Activated T-helper 17 cell treated with anti-CD3 and anti-CD28 coated beads, Interleukin-2, amount 50 U/mL, for 72 hours (primary cell): ENCODE measurements around the gene SDK2. TPM values are rescaled to one million over a fixed set of nuclear protein-coding genes. Genes with fewer than 3 reads are reported as not detected.

ENCODE experiments used
- ATAC-seq: fragments of 150-1000 bp; cut with Tn5 transposase; replicated peaks from 2 replicates; pipeline ENCODE4 v1.10.0; 2021; ENCODE audit warnings: mild to moderate bottlenecking, moderate library complexity
- H3K27ac Mint-ChIP-seq: one replicate; pipeline ENCODE4 v1.8.0; 2022; ENCODE audit warnings: mixed read lengths
- H3K27me3 Mint-ChIP-seq: one replicate; pipeline ENCODE4 v1.8.0; 2022; ENCODE audit warnings: mixed read lengths
- H3K36me3 Mint-ChIP-seq: one replicate; pipeline ENCODE4 v1.8.0; 2022; ENCODE audit warnings: low read depth, mild to moderate bottlenecking, mixed read lengths
- H3K4me1 Mint-ChIP-seq: one replicate; pipeline ENCODE4 v1.8.0; 2022; ENCODE audit warnings: mixed read lengths
- H3K4me3 Mint-ChIP-seq: one replicate; pipeline ENCODE4 v1.8.0; 2022; ENCODE audit warnings: mild to moderate bottlenecking, mixed read lengths
- H3K9me3 Mint-ChIP-seq: one replicate; pipeline ENCODE4 v1.8.0; 2022; ENCODE audit warnings: mixed read lengths
- total RNA-seq, 2 donors: library from RNA; stranded (reverse); gene quantifications; one replicate each; pipeline ENCODE4 v1.2.3, GENCODE V29; 2022

SDK2 gene
- total RNA-seq, 2 donors from 2014 or later = 0.19 to 0.26 TPM

- no peak for ATAC-seq
- Mint-ChIP-seq H3K27me3 (no peaks in the 10 kb centered on the region), H3K4me1 (no peaks in the 10 kb centered on the region), H3K9me3 (peaks cover 4% of the 10 kb centered on the region), H3K4me3 (no peak overlapping the region), H3K27ac (no peak overlapping the region), H3K36me3 (no peaks in the 10 kb centered on the region)
Observed at GRCh38 chr17:73616873-73617404, 27.3 kb downstream of the SDK2 start.

DNA sequence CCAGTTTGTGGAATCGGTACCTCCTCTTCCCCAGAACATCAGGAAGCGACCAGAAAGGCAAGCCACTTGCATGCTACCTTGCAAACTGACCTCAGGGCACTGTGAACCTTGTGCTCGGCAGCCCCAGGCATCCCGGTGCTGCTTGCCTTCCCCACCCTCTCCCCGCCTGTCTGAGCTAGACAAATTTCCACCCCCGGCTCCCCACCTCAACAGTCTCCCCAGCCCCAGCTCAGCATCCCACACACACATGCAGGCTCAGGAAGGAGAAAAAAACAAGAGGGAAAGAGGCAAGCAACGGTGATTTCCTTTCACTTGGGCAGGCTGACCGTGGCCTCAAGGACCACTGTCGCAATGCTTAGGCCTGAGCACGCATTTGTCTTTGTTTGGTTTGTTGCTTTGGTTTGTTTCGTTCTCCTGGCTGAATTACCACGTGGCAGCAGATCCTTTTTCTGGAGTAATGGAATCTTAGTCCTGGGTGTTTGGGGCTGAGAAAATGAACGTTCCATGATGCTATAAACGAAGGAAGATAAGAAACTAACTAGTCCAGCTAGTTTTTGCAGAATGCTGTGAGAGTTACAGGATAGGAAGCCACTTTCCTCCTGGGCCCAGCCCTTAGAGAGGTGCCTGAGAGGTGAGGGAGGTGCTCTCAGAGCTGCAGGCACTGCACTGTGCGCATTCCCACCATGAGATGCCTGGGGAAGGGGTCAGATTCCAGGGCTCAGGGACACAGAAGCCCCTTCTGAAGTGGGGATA is 27.9 kb downstream of the SDK2 start:
- Mint-ChIP-seq H3K4me3 (no peak overlapping the region), H3K27ac (no peak overlapping the region), H3K4me1 (no peaks in the 10 kb centered on the region), H3K27me3 (no peaks in the 10 kb centered on the region), H3K9me3 (peaks cover 4% of the 10 kb centered on the region), H3K36me3 (no peaks in the 10 kb centered on the region)
- ATAC-seq = no peak

GRCh38 chr17:73614256-73614655 is 30.0 kb downstream of the SDK2 start:
- no peak for ATAC-seq
- no peak overlapping the region for H3K27ac Mint-ChIP-seq
- H3K27me3 Mint-ChIP-seq = peaks cover 3% of the 10 kb centered on the region
- peaks cover 1% of the 10 kb centered on the region for H3K9me3 Mint-ChIP-seq
- no peaks in the 10 kb centered on the region for H3K4me1 Mint-ChIP-seq
- no peaks in the 10 kb centered on the region for H3K36me3 Mint-ChIP-seq
- no peak overlapping the region for H3K4me3 Mint-ChIP-seq

GRCh38 chr17:73613271-73614233 is 30.7 kb downstream of the SDK2 start:
- no peaks in the 10 kb centered on the region for H3K4me1 Mint-ChIP-seq
- peaks cover 9% of the 10 kb centered on the region for H3K27me3 Mint-ChIP-seq
- H3K36me3 Mint-ChIP-seq = no peaks in the 10 kb centered on the region
- no peak overlapping the region for H3K27ac Mint-ChIP-seq
- H3K4me3 Mint-ChIP-seq = no peak overlapping the region
- no peaks in the 10 kb centered on the region for H3K9me3 Mint-ChIP-seq
- no peak for ATAC-seq

- Mint-ChIP-seq H3K4me1 (no peaks in the 10 kb centered on the region), H3K27ac (no peak overlapping the region), H3K9me3 (no peaks in the 10 kb centered on the region), H3K4me3 (no peak overlapping the region), H3K36me3 (no peaks in the 10 kb centered on the region), H3K27me3 (peaks cover 9% of the 10 kb centered on the region)
- ATAC-seq = no peak
Observed at GRCh38 chr17:73612031-73612472, 32.2 kb downstream of the SDK2 start.

DNA sequence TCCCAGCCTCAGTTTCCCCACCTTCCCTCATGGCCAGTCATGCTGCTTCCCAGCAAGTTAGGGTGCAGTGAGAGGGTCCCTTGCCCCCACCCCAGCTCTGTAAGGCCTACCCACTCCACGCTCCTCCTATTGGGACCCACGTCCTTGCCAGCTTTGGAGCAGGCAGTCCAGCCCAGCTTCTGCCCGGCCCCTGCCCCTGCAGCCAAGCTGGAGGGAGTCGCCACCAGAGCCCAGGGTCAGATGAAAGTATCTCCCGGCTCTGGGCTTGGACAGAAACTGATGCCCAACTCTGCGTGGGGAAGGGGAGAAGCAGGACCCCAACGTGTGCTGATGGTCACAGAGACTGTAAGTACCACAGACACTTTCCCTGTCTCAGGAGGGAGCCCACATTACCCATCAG is 32.6 kb downstream of the SDK2 start:
- Mint-ChIP-seq H3K9me3 (no peaks in the 10 kb centered on the region), H3K27me3 (peaks cover 9% of the 10 kb centered on the region), H3K36me3 (no peaks in the 10 kb centered on the region), H3K4me3 (no peak overlapping the region), H3K4me1 (no peaks in the 10 kb centered on the region), H3K27ac (no peak overlapping the region)
- ATAC-seq = no peak

GRCh38 chr17:73610331-73610911 is 33.8 kb downstream of the SDK2 start:
- Mint-ChIP-seq H3K36me3 (no peaks in the 10 kb centered on the region), H3K4me3 (no peak overlapping the region)

GRCh38 chr17:73609758-73610157 is 34.5 kb downstream of the SDK2 start:
- H3K27ac Mint-ChIP-seq = no peak overlapping the region
- H3K36me3 Mint-ChIP-seq = no peaks in the 10 kb centered on the region
- no peak overlapping the region for H3K4me3 Mint-ChIP-seq
- no peaks in the 10 kb centered on the region for H3K9me3 Mint-ChIP-seq
- no peaks in the 10 kb centered on the region for H3K4me1 Mint-ChIP-seq
- ATAC-seq = no peak
- peaks cover 9% of the 10 kb centered on the region for H3K27me3 Mint-ChIP-seq

More at GRCh38 chr17:73610331-73610911, 33.8 kb downstream of the SDK2 start:
- H3K9me3 Mint-ChIP-seq = no peaks in the 10 kb centered on the region
- ATAC-seq = no peak
- no peaks in the 10 kb centered on the region for H3K4me1 Mint-ChIP-seq
- no peak overlapping the region for H3K27ac Mint-ChIP-seq
- H3K27me3 Mint-ChIP-seq = peaks cover 9% of the 10 kb centered on the region

- Mint-ChIP-seq H3K9me3 (no peaks in the 10 kb centered on the region), H3K27me3 (peaks cover 9% of the 10 kb centered on the region), H3K4me1 (no peaks in the 10 kb centered on the region), H3K27ac (no peak overlapping the region), H3K36me3 (no peaks in the 10 kb centered on the region), H3K4me3 (no peak overlapping the region)
- no peak for ATAC-seq
Observed at GRCh38 chr17:73609060-73609459, 35.2 kb downstream of the SDK2 start.

GRCh38 chr17:73605444-73605843 is 38.8 kb downstream of the SDK2 start:
- H3K9me3 Mint-ChIP-seq = no peaks in the 10 kb centered on the region
- no peak for ATAC-seq
- no peak overlapping the region for H3K27ac Mint-ChIP-seq

GRCh38 chr17:73604476-73604875 is 39.8 kb downstream of the SDK2 start:
- Mint-ChIP-seq H3K27ac (peak overlapping the region; percentile 2), H3K27me3 (peaks cover 6% of the 10 kb centered on the region), H3K9me3 (no peaks in the 10 kb centered on the region), H3K4me1 (no peaks in the 10 kb centered on the region), H3K36me3 (no peaks in the 10 kb centered on the region), H3K4me3 (no peak overlapping the region)
- ATAC-seq = no peak

More at GRCh38 chr17:73605444-73605843, 38.8 kb downstream of the SDK2 start:
- Mint-ChIP-seq H3K4me3 (no peak overlapping the region), H3K27me3 (peaks cover 7% of the 10 kb centered on the region), H3K36me3 (no peaks in the 10 kb centered on the region), H3K4me1 (no peaks in the 10 kb centered on the region)

DNA sequence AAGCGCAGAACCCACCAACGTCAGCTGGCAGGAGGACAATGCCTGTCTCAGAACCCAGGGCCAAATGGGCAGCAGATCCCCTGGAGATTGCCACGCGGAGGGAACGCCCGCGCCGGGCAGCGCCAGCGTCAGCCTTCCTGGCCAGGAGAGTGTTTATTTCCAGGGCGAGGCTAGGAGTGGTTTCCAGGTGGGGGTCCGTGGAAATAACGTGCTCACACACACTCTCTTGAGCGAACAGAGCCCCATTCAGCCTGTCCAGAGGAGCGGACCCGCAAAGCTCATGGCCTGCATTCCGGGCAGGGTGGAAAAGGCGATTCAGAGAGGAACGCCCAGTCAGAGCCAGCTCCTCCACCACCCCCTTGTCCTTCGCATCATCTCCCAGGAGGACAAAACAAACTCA is 40.3 kb downstream of the SDK2 start:
- H3K27ac Mint-ChIP-seq = no peak overlapping the region
- no peak for ATAC-seq
- H3K27me3 Mint-ChIP-seq = peaks cover 3% of the 10 kb centered on the region
- no peaks in the 10 kb centered on the region for H3K9me3 Mint-ChIP-seq
- no peaks in the 10 kb centered on the region for H3K36me3 Mint-ChIP-seq
- no peak overlapping the region for H3K4me3 Mint-ChIP-seq
- no peaks in the 10 kb centered on the region for H3K4me1 Mint-ChIP-seq

GRCh38 chr17:73600103-73600871 is 44.0 kb downstream of the SDK2 start:
- Mint-ChIP-seq H3K27ac (no peak overlapping the region), H3K27me3 (no peaks in the 10 kb centered on the region), H3K4me1 (no peaks in the 10 kb centered on the region), H3K9me3 (no peaks in the 10 kb centered on the region), H3K4me3 (no peak overlapping the region), H3K36me3 (no peaks in the 10 kb centered on the region)
- no peak for ATAC-seq

- no peak for ATAC-seq
- no peak overlapping the region for H3K27ac Mint-ChIP-seq
Observed at GRCh38 chr17:73599599-73599998, 44.6 kb downstream of the SDK2 start.

More at GRCh38 chr17:73599599-73599998, 44.6 kb downstream of the SDK2 start:
- peaks cover 3% of the 10 kb centered on the region for H3K4me1 Mint-ChIP-seq
- no peak overlapping the region for H3K4me3 Mint-ChIP-seq
- H3K27me3 Mint-ChIP-seq = no peaks in the 10 kb centered on the region
- no peaks in the 10 kb centered on the region for H3K36me3 Mint-ChIP-seq
- no peaks in the 10 kb centered on the region for H3K9me3 Mint-ChIP-seq
